ENCODE data around the gene ADAMTSL4.

DNA sequence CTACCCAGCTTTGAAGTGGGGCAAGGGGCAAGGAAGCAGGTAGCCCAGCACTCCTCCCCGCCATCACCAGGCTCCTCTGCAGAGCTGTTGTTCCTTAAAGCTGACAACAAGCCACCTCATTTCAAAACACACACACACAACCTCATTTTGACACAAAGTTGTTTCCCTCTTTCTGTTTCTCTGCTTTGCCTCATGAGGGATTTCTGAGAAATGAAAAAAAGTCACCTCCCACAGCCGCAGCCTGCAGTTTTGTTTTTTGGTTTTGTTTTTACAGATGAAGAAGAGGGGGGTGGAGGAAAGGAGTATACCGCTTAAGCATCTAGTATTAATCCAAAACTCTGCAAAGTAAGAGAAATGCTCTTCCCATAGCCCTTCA is 18.1 kb downstream of the ADAMTSL4 start:
- TF ChIP-seq, protein P1, sequence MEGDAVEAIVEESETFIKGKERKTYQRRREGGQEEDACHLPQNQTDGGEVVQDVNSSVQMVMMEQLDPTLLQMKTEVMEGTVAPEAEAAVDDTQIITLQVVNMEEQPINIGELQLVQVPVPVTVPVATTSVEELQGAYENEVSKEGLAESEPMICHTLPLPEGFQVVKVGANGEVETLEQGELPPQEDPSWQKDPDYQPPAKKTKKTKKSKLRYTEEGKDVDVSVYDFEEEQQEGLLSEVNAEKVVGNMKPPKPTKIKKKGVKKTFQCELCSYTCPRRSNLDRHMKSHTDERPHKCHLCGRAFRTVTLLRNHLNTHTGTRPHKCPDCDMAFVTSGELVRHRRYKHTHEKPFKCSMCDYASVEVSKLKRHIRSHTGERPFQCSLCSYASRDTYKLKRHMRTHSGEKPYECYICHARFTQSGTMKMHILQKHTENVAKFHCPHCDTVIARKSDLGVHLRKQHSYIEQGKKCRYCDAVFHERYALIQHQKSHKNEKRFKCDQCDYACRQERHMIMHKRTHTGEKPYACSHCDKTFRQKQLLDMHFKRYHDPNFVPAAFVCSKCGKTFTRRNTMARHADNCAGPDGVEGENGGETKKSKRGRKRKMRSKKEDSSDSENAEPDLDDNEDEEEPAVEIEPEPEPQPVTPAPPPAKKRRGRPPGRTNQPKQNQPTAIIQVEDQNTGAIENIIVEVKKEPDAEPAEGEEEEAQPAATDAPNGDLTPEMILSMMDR (IDR thresholded peaks at IDR 0.05): no peak
- no peak for TF ChIP-seq POLR2A (IDR thresholded peaks at IDR 0.05)
